Activated CD8-positive, alpha-beta memory T cell treated with anti-CD3 and anti-CD28 coated beads for 48 hours (primary cell): ENCODE measurements around the gene PRR33.

Experiments
- DNase-seq, 3 experiments: peaks; one replicate each; pipeline ENCODE4 v3.0.0-alpha.2; 2020; ENCODE audit warnings: low read depth in 2 of 3, low spot score in 2 of 3

The PRR33 gene

DNA sequence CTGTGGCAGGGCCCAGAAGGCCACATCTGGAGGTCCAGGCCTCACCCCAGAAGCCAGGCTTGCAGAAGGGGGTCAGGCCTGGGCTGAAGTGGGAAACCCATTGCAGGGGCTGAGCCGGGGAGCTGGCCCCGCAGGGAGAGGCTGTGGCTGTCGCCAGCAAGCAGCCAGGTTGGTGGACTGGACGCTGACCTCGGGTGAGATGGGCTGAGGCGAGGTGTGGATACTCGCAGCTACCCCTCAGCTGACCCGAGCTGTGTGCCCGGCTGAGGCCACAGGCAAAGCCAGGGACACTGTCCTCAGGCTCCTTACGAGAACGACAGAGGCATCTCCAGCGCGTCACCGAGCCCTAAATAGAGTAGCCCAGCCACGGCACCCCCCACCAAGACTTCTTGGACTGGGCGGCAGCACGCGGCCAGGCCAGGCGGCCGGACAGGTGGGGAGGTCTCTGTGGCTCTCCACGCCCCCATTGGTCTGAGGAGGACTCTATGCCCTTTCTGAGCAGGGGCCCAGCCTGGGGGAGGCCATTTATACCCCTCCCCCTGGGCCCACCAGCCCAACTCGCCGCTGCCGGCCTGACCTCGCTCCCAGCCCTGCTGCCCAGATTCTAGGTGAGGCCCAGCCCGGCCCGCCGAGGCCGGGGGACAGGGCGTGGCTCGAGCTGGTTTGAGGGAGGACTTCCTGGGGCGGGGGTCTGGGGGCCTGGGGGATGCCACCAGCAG, 53.1 kb downstream of the PRR33 start, which contains the start of gene TNNI2:
TSS of gene TNNI2 (plus strand) at position 556 of the 719 bp plus-strand sequence. CDS start 716 bp downstream, outside the sequence.
- DNase-seq, result no peak
